Bronchial epithelial cell (primary cell): ENCODE results near the gene PPP1R16B. TPM values are rescaled to one million over a fixed set of nuclear protein-coding genes. Genes with fewer than 3 reads are reported as not detected.

Experiments used
- DNase-seq: peaks from one replicate; pipeline ENCODE4 v3.0.0-alpha.2; 2010; ENCODE audit warnings: low read depth
- FAIRE-seq: peaks from 2 replicates; lab custom pipeline; 2011; peaks lifted over from hg19 to GRCh38; lab: Jason Lieb, UNC
- H3K27me3 ChIP-seq: 2 replicates; pipeline ENCODE4 v1.5.1; 2011; ENCODE audit warnings: low read length; ENCODE audit not compliant: control insufficient read depth, insufficient read depth
- H3K36me3 ChIP-seq: 2 replicates; pipeline ENCODE4 v1.5.1; 2011; ENCODE audit warnings: low read length; ENCODE audit not compliant: control insufficient read depth, insufficient read depth
- H3K4me3 ChIP-seq: 2 replicates; pipeline ENCODE4 v1.5.1; 2011; ENCODE audit warnings: mild to moderate bottlenecking, low read depth, low read length, control low read depth
- CTCF ChIP-seq: IDR thresholded peaks from 2 replicates; pipeline ENCODE4 v1.5.1; 2011; ENCODE audit warnings: mild to moderate bottlenecking, moderate library complexity, low read length, control low read depth, inconsistent platforms; ENCODE audit not compliant: insufficient read depth, severe bottlenecking
- total RNA-seq: library from RNA; depleted of rRNA; stranded (reverse); fragments of >200 nt; gene quantifications from 2 replicates; pipeline ENCODE4 v1.2.1, GENCODE V29; 2014

Gene PPP1R16B
- total RNA-seq, 1 donor from 2014 or later, result 0.26 TPM

- no peaks in the 10 kb centered on the region for H3K27me3 ChIP-seq
- peaks cover 10% of the 10 kb centered on the region for H3K36me3 ChIP-seq
- FAIRE-seq, result no peak
- TF ChIP-seq CTCF, result no peak
- no peak for DNase-seq
- no peak overlapping the region for H3K4me3 ChIP-seq
These were observed 34.5 kb upstream of the PPP1R16B start for GRCh38 chr20:38770970-38771369.

- no peak for TF ChIP-seq CTCF
- Histone ChIP-seq H3K4me3 (no peak overlapping the region), H3K36me3 (peaks cover 7% of the 10 kb centered on the region), H3K27me3 (no peaks in the 10 kb centered on the region)
- DNase-seq (no peak), FAIRE-seq (no peak)
These were observed 33.9 kb upstream of the PPP1R16B start for GRCh38 chr20:38771621-38772020.

GRCh38 chr20:38774167-38774566 lies 31.3 kb upstream of the PPP1R16B start:
- DNase-seq (no peak), FAIRE-seq (no peak)
- Histone ChIP-seq H3K4me3 (no peak overlapping the region), H3K36me3 (peaks cover 2% of the 10 kb centered on the region), H3K27me3 (no peaks in the 10 kb centered on the region)
- TF ChIP-seq CTCF, result no peak

- DNase-seq, result no peak
- no peak for TF ChIP-seq CTCF
- Histone ChIP-seq H3K27me3 (no peaks in the 10 kb centered on the region), H3K36me3 (peaks cover 2% of the 10 kb centered on the region), H3K4me3 (no peak overlapping the region)
- FAIRE-seq, result no peak
These were observed 29.1 kb upstream of the PPP1R16B start for GRCh38 chr20:38776363-38776762.

GRCh38 chr20:38779247-38780097 lies 26.0 kb upstream of the PPP1R16B start:
- H3K36me3 ChIP-seq, result no peaks in the 10 kb centered on the region
- DNase-seq (peak; percentile 62), FAIRE-seq (no peak)
- no peaks in the 10 kb centered on the region for H3K27me3 ChIP-seq
- no peak for TF ChIP-seq CTCF
- no peak overlapping the region for H3K4me3 ChIP-seq
